ENCODE results near the gene ANO9. TPM values are rescaled to one million over a fixed set of nuclear protein-coding genes. Genes with fewer than 3 reads are reported as not detected.
A peak's percentile ranks its signal among the peaks of the same experiment; 100 is the strongest.
"Not testable (repeated sequence)": the region's sequence is repeated elsewhere in the genome, so short reads cannot be mapped to it uniquely, and the experiment has no call there.

Gene ANO9
- total RNA-seq, 1 donor from 2014 or later = 0.98 TPM

- ATAC-seq (no peak), DNase-seq (ENCODE audit: low spot score) (no peak)
- intact Hi-C loops (cut with DNase I) = no loop called here
These were observed 19.6 kb downstream of the ANO9 start for GRCh38 chr11:422249-422656.

GRCh38 chr11:420911-421321 is 20.9 kb downstream of the ANO9 start:
- intact Hi-C loops (cut with DNase I) = no loop called here
- no peak for DNase-seq (ENCODE audit: low spot score)
- no peak for ATAC-seq

GRCh38 chr11:420054-420910 is 21.5 kb downstream of the ANO9 start:
- intact Hi-C loops (cut with DNase I) = no loop called here
- ATAC-seq = no peak
- no peak for DNase-seq (ENCODE audit: low spot score)

- ATAC-seq = no peak
- DNase-seq (ENCODE audit: low spot score) = no peak
- intact Hi-C loops (cut with DNase I) = no loop called here
These were observed 22.4 kb downstream of the ANO9 start for GRCh38 chr11:419248-420005.

GRCh38 chr11:418343-419247 is 23.2 kb downstream of the ANO9 start:
- intact Hi-C loops (cut with DNase I) = no loop called here
- ATAC-seq = no peak
- no peak for DNase-seq (ENCODE audit: low spot score)

- DNase-seq (ENCODE audit: low spot score) = no peak
- intact Hi-C loops (cut with DNase I) = no loop called here
- no peak for ATAC-seq
These were observed 24.0 kb downstream of the ANO9 start for GRCh38 chr11:417652-418342.

- intact Hi-C loops (cut with DNase I) = no loop called here
- ATAC-seq = peak; percentile 13
- DNase-seq (ENCODE audit: low spot score) = no peak
These were observed 24.8 kb downstream of the ANO9 start for GRCh38 chr11:416757-417621.

- ATAC-seq (peak; percentile 22), DNase-seq (ENCODE audit: low spot score) (no peak)
- intact Hi-C loops (cut with DNase I) = no loop called here
These were observed 25.6 kb downstream of the ANO9 start for GRCh38 chr11:416051-416756.

GRCh38 chr11:415640-416041 is 26.2 kb downstream of the ANO9 start:
- DNase-seq (ENCODE audit: low spot score) = no peak
- no peak for ATAC-seq
- intact Hi-C loops (cut with DNase I) = no loop called here

GRCh38 chr11:414318-414857 is 27.4 kb downstream of the ANO9 start:
- no peak for DNase-seq (ENCODE audit: low spot score)
- intact Hi-C loops (cut with DNase I) = no loop called here

GRCh38 chr11:413120-414081 is 28.4 kb downstream of the ANO9 start:
- ATAC-seq (no peak), DNase-seq (ENCODE audit: low spot score) (no peak)
- intact Hi-C loops (cut with DNase I) = no loop called here

More at GRCh38 chr11:414318-414857, 27.4 kb downstream of the ANO9 start:
- peak; percentile 16 for ATAC-seq

GRCh38 chr11:412641-413119 is 29.1 kb downstream of the ANO9 start:
- ATAC-seq = no peak
- DNase-seq (ENCODE audit: low spot score) = no peak
- intact Hi-C loops (cut with DNase I) = no loop called here

- DNase-seq (ENCODE audit: low spot score); ATAC-seq; intact Hi-C loops (cut with DNase I): not testable (repeated sequence)
These were observed 30.3 kb downstream of the ANO9 start for GRCh38 chr11:411520-411919.

GRCh38 chr11:410711-411110 is 31.1 kb downstream of the ANO9 start:
- ATAC-seq; DNase-seq (ENCODE audit: low spot score); intact Hi-C loops (cut with DNase I): not testable (repeated sequence)

- no peak for DNase-seq (ENCODE audit: low spot score)
- intact Hi-C loops (cut with DNase I) = no loop called here
- ATAC-seq = no peak
These were observed 32.0 kb downstream of the ANO9 start for GRCh38 chr11:409600-410483.

Measured in sciatic nerve (tissue), 2 donors.